Activated CD8-positive, alpha-beta T cell treated with anti-CD3 and anti-CD28 coated beads for 36 hours (primary cell): ENCODE data around the gene PCP2. TPM values are rescaled to one million over a fixed set of nuclear protein-coding genes. Genes with fewer than 3 reads are reported as not detected.

ENCODE experiments used
- ATAC-seq: fragments of 200-7000 bp; cut with Tn5 transposase; one replicate; pipeline ENCODE4 v1.10.0; 2021; ENCODE audit warnings: mild to moderate bottlenecking, moderate library complexity
- CTCF ChIA-PET: fragments of 350-600 bp; sonication (Branson Sonifier 250); formaldehyde crosslinking; loops from one replicate; lab custom pipeline; 2021; ENCODE audit warnings: antibody characterized with exemption; lab: Charles Lee
- POLR2A ChIA-PET: fragments of 350-600 bp; sonication (Branson Sonifier 250); formaldehyde crosslinking; loops from one replicate; lab custom pipeline; 2021; ENCODE audit warnings: antibody characterized with exemption; lab: Charles Lee
- DNase-seq: peaks from one replicate; pipeline ENCODE4 v3.0.0-alpha.2; 2020
- H3K27ac Mint-ChIP-seq: one replicate; pipeline ENCODE4 v1.8.0; 2021; ENCODE audit warnings: mild to moderate bottlenecking, mixed read lengths
- H3K27me3 Mint-ChIP-seq: one replicate; pipeline ENCODE4 v1.8.0; 2021; ENCODE audit warnings: mixed read lengths
- H3K36me3 Mint-ChIP-seq: one replicate; pipeline ENCODE4 v1.8.0; 2021; ENCODE audit warnings: low read depth, mixed read lengths
- H3K4me1 Mint-ChIP-seq: one replicate; pipeline ENCODE4 v1.8.0; 2021; ENCODE audit warnings: low read depth, mixed read lengths
- H3K4me3 Mint-ChIP-seq: one replicate; pipeline ENCODE4 v1.8.0; 2021; ENCODE audit warnings: mild to moderate bottlenecking, moderate library complexity, mixed read lengths
- H3K9me3 Mint-ChIP-seq: one replicate; pipeline ENCODE4 v1.8.0; 2021; ENCODE audit warnings: mixed read lengths
- CTCF ChIP-seq: fragments of 200-600 bp; IDR thresholded peaks from one replicate; pipeline ENCODE4 v1.8.0; 2022; ENCODE audit warnings: antibody characterized with exemption, mild to moderate bottlenecking
- intact Hi-C: fragments of 100-400 bp; cut with micrococcal nuclease; formaldehyde crosslinking; loops from one replicate; pipeline ENCODE4 v1.10.0; 2022
- microRNA-seq: library from miRNA; unstranded; fragments of <30 nt; microRNA quantifications from one replicate; pipeline ENCODE4 v1.2.0, GENCODE V29; 2022; ENCODE audit warnings: borderline microRNAs expressed, borderline replicate concordance
- total RNA-seq, 2 experiments: library from RNA; stranded (reverse); gene quantifications; one replicate each; pipeline ENCODE4 v1.2.3, GENCODE V29; 2021

The PCP2 gene
- total RNA-seq, 2 experiments from 2014 or later: 4.0 to 4.8 TPM

GRCh38 chr19:7582446-7582845 lies 51.1 kb downstream of the PCP2 start:
- DNase-seq: no peak
- ChIA-PET CTCF (interaction anchor here (1.7 kb wide), 1 partner anchor 14 kb away, joined by 6 read pairs; no protein-coding TSS in a partner anchor), POLR2A (interaction anchor here (0.9 kb wide), 1 partner anchor 49 kb away, joined by 3 read pairs; no protein-coding TSS in a partner anchor)
- Mint-ChIP-seq H3K36me3 (no peaks in the 10 kb centered on the region), H3K9me3 (no peaks in the 10 kb centered on the region), H3K4me3 (no peak overlapping the region), H3K27ac (no peak overlapping the region), H3K4me1 (no peaks in the 10 kb centered on the region), H3K27me3 (no peaks in the 10 kb centered on the region)
- ATAC-seq: no peak
- no peak for TF ChIP-seq CTCF
- intact Hi-C loops: no loop called here

Small RNA genes within 50 kb of the gene (microRNA-seq; reads per million reads assigned to microRNA genes)
- not detected for gene MIR6792

Other genes starting within 250 kb of the PCP2 start
- gene PEX11G, start 144.7 kb downstream of the PCP2 start, total RNA-seq: 1 to 10 TPM; 1.4 to 1.5 TPM
- gene ZNF358, start 117.6 kb downstream of the PCP2 start, total RNA-seq: 1 to 10 TPM; 4.8 to 6.5 TPM
- 1 to 10 TPM; 7.9 to 9.2 TPM for gene MCOLN1, start 111.1 kb downstream of the PCP2 start, total RNA-seq
- 10 to 100 TPM; 79.2 to 90.3 TPM for gene PNPLA6, start 98.0 kb downstream of the PCP2 start, total RNA-seq
- gene CAMSAP3, start 37.9 kb downstream of the PCP2 start, total RNA-seq: under 1 TPM; 0.25 to 0.63 TPM
- 10 to 100 TPM; 50.7 to 54.1 TPM for gene XAB2, start 4.2 kb downstream of the PCP2 start, total RNA-seq
- 10 to 100 TPM; 71.8 to 83.3 TPM for gene PET100, start 3.9 kb downstream of the PCP2 start, total RNA-seq
- 10 to 100 TPM; 96.4 to 99.2 TPM for gene STXBP2, start 3.4 kb upstream of the PCP2 start, total RNA-seq
- not detected for gene RETN, start 35.3 kb upstream of the PCP2 start, total RNA-seq
- not detected for gene MCEMP1, start 43.4 kb upstream of the PCP2 start, total RNA-seq
- 10 to 100 TPM; 85.0 to 85.9 TPM for gene TRAPPC5, start 47.1 kb upstream of the PCP2 start, total RNA-seq
- 1 to 10 TPM; 3.0 to 3.7 TPM for gene FCER2, start 68.4 kb upstream of the PCP2 start, total RNA-seq
- gene CLEC4G, start 98.4 kb upstream of the PCP2 start, total RNA-seq: not detected
- not detected for gene CD209, start 113.8 kb upstream of the PCP2 start, total RNA-seq
- gene CLEC4M, start 129.5 kb upstream of the PCP2 start, total RNA-seq: not detected
- 1 to 10 TPM; 3.4 to 3.9 TPM for gene EVI5L, start 196.5 kb upstream of the PCP2 start, total RNA-seq
- gene PRR36, start 240.7 kb upstream of the PCP2 start, total RNA-seq: under 1 TPM in 1 of 2 experiments, not detected in 1; 0.20 TPM